Breast epithelium (tissue), 4 donors: Measurements from ENCODE around the gene TMEM82. TPM values are rescaled to one million over a fixed set of nuclear protein-coding genes. Genes with fewer than 3 reads are reported as not detected.

Source experiments
- DNase-seq, 2 donors: peaks; one replicate each; pipeline ENCODE4 v3.0.0-alpha.2; 2019; ENCODE audit warnings: low spot score in 2 of 2
- H3K27ac ChIP-seq, 2 donors: fragments of 200-600 bp; sonication (generic) in 1 of 2; one replicate each; pipeline ENCODE4 v1.5.1; 2016 to 2019; ENCODE audit warnings: mild to moderate bottlenecking in 1 of 2
- H3K27me3 ChIP-seq, 2 donors: fragments of 200-600 bp; sonication (generic) in 1 of 2; one replicate each; pipeline versions ENCODE4 v1.5.1 to v1.6.0; 2017 to 2019; ENCODE audit warnings: control low read depth in 1 of 2, mild to moderate bottlenecking in 1 of 2
- H3K36me3 ChIP-seq: fragments of 200-600 bp; one replicate; pipeline ENCODE4 v1.5.1; 2019
- H3K4me1 ChIP-seq, 2 donors: fragments of 200-600 bp; sonication (generic); one replicate each; pipeline ENCODE4 v1.5.1; 2016 to 2019; ENCODE audit warnings: control low read depth in 1 of 2
- H3K4me3 ChIP-seq, 3 donors: fragments of 200-600 bp; sonication (generic); 1 replicate in 2 of 3; 2 replicates in 1 of 3; pipeline ENCODE4 v1.5.1; 2016 to 2019; ENCODE audit warnings: mild to moderate bottlenecking in 3 of 3, moderate library complexity in 2 of 3
- H3K9me3 ChIP-seq, 2 donors: fragments of 200-600 bp; sonication (generic) in 1 of 2; one replicate each; pipeline ENCODE4 v1.5.1; 2016 to 2019; ENCODE audit warnings: control low read depth in 1 of 2
- CTCF ChIP-seq, 3 donors: fragments of 450-650 bp; IDR thresholded peaks; one replicate each; pipeline ENCODE4 v1.5.1; 2016 to 2017; ENCODE audit warnings: antibody characterized with exemption in 3 of 3, mild to moderate bottlenecking in 3 of 3, moderate library complexity in 3 of 3
- POLR2A ChIP-seq: fragments of 450-650 bp; IDR thresholded peaks from one replicate; pipeline ENCODE4 v1.6.1; 2016; ENCODE audit warnings: antibody characterized with exemption, mild to moderate bottlenecking, moderate library complexity
- POLR2AphosphoS5 ChIP-seq, 3 donors: sonication (generic); formaldehyde crosslinking; IDR thresholded peaks; one replicate each; pipeline ENCODE4 v1.6.1; 2017; ENCODE audit warnings: antibody characterized with exemption in 3 of 3
- intact Hi-C: fragments of 100-400 bp; cut with DNase I; formaldehyde crosslinking; loops from one replicate; pipeline ENCODE4 v1.15.1; 2023; ENCODE audit warnings: low total_unique reads
- total RNA-seq, 3 donors: library from RNA; depleted of rRNA; stranded (reverse); fragments of >200 nt; gene quantifications; one replicate each; pipeline ENCODE4 v1.1.0, GENCODE V29; 2016

Gene TMEM82
- total RNA-seq, 3 donors from 2014 or later: not detected

- Histone ChIP-seq H3K4me3 (no peak overlapping the region), H3K4me1 (peaks cover 0 to 5% of the 10 kb centered on the region in 2 donors)
- TF ChIP-seq POLR2A (no peak), POLR2AphosphoS5 (IDR thresholded peaks at IDR 0.05) (no peak), CTCF (IDR thresholded peaks at IDR 0.05) (no peak)
Observed at GRCh38 chr1:15701784-15702183, 40.5 kb upstream of the TMEM82 start.

GRCh38 chr1:15702722-15703550 lies 39.4 kb upstream of the TMEM82 start:
- Histone ChIP-seq H3K36me3 (no peaks in the 10 kb centered on the region), H3K27me3 (no peaks in the 10 kb centered on the region), H3K27ac (peak overlapping the region; percentile 80 to 81), H3K4me1 (peaks cover 0 to 5% of the 10 kb centered on the region in 2 donors), H3K9me3 (no peaks in the 10 kb centered on the region), H3K4me3 (peak overlapping the region in 1 of 3 donors; percentile 6)
- intact Hi-C loops: no loop called here
- TF ChIP-seq CTCF (IDR thresholded peaks at IDR 0.05) (no peak), POLR2AphosphoS5 (IDR thresholded peaks at IDR 0.05) (no peak), POLR2A (no peak)
- no peak for DNase-seq

More at GRCh38 chr1:15701784-15702183, 40.5 kb upstream of the TMEM82 start:
- intact Hi-C loops: no loop called here
- Histone ChIP-seq H3K36me3 (no peaks in the 10 kb centered on the region), H3K27ac (peak overlapping the region; percentile 60 to 81), H3K27me3 (no peaks in the 10 kb centered on the region), H3K9me3 (no peaks in the 10 kb centered on the region)
- DNase-seq: no peak

- Histone ChIP-seq H3K4me3 (peak overlapping the region in 1 of 3 donors; percentile 6), H3K27ac (peak overlapping the region; percentile 80 to 81), H3K9me3 (no peaks in the 10 kb centered on the region), H3K4me1 (peaks cover 0 to 5% of the 10 kb centered on the region in 2 donors), H3K36me3 (no peaks in the 10 kb centered on the region), H3K27me3 (no peaks in the 10 kb centered on the region)
- intact Hi-C loops: no loop called here
- peak in 1 of 2 donors; percentile 59 for DNase-seq
- TF ChIP-seq POLR2A (peak; percentile 20), POLR2AphosphoS5 (IDR thresholded peaks at IDR 0.05) (peak; percentile 46 to 88 (median 66)), CTCF (IDR thresholded peaks at IDR 0.05) (no peak)
Observed at GRCh38 chr1:15703562-15703961, 38.7 kb upstream of the TMEM82 start.

- H3K36me3 ChIP-seq: no peaks in the 10 kb centered on the region
- no peaks in the 10 kb centered on the region for H3K27me3 ChIP-seq
- no peaks in the 10 kb centered on the region for H3K9me3 ChIP-seq
- peaks cover 0 to 5% of the 10 kb centered on the region in 2 donors for H3K4me1 ChIP-seq
- TF ChIP-seq CTCF (IDR thresholded peaks at IDR 0.05): no peak
- TF ChIP-seq POLR2A: no peak
- no peak for TF ChIP-seq POLR2AphosphoS5 (IDR thresholded peaks at IDR 0.05)
- DNase-seq: no peak
- intact Hi-C loops: no loop called here
- H3K27ac ChIP-seq: peak overlapping the region; percentile 80 to 81
- H3K4me3 ChIP-seq: no peak overlapping the region
Observed at GRCh38 chr1:15704526-15705183, 37.6 kb upstream of the TMEM82 start.

- intact Hi-C loops: no loop called here
- Histone ChIP-seq H3K27ac (peak overlapping the region; percentile 50 to 80), H3K36me3 (no peaks in the 10 kb centered on the region), H3K9me3 (no peaks in the 10 kb centered on the region), H3K4me1 (peaks cover 0 to 5% of the 10 kb centered on the region in 2 donors), H3K27me3 (no peaks in the 10 kb centered on the region), H3K4me3 (no peak overlapping the region)
- TF ChIP-seq CTCF (IDR thresholded peaks at IDR 0.05): no peak
- no peak for TF ChIP-seq POLR2AphosphoS5 (IDR thresholded peaks at IDR 0.05)
- TF ChIP-seq POLR2A: no peak
- no peak for DNase-seq
Observed at GRCh38 chr1:15705184-15705566, 37.1 kb upstream of the TMEM82 start.
